Suprapubic skin (tissue), 4 donors: ENCODE data around the gene DNAI7.

Experiments used
- POLR2A ChIP-seq, 2 donors: fragments of 450-650 bp; IDR thresholded peaks; one replicate each; pipeline ENCODE4 v1.6.1; 2017; ENCODE audit warnings: antibody characterized with exemption in 2 of 2, mild to moderate bottlenecking in 2 of 2, moderate library complexity in 2 of 2
- POLR2AphosphoS5 ChIP-seq, 3 donors: sonication (generic); formaldehyde crosslinking; IDR thresholded peaks; one replicate each; pipeline ENCODE4 v1.6.1; 2017; ENCODE audit warnings: antibody characterized with exemption in 3 of 3
- TF ChIP-seq, protein P1 (sequence below), 2 donors: fragments of 200-600 bp in 1 of 2; fragments of 450-650 bp in 1 of 2; sonication (generic) in 1 of 2; IDR thresholded peaks; one replicate each; pipeline ENCODE4 v1.5.1; 2016 to 2019; ENCODE audit warnings: antibody characterized with exemption in 2 of 2, mild to moderate bottlenecking in 1 of 2, moderate library complexity in 1 of 2

DNA sequence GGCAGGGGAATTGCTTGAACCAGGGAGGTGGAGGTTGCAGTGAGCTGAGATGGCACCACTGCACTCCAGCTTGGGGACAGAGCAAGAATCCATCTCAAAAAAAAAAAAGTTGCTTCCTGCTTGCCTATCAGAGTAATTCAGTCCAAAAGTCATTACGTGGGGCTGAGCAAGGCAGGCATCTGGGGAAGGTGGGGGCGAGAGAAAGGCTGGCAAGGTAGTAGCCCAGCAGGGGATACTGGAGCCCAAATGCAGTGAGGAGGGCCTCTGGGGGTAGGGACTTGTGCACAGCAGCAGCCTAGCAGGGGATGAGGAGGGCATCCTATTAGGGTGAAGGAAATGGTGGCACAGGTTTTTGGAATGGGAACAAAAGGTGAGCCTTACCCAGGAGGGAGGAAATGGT is 7.2 kb upstream of the DNAI7 start:
- TF ChIP-seq POLR2AphosphoS5 (IDR thresholded peaks at IDR 0.05) (no peak), POLR2A (IDR thresholded peaks at IDR 0.05) (no peak)
- TF ChIP-seq, protein P1, sequence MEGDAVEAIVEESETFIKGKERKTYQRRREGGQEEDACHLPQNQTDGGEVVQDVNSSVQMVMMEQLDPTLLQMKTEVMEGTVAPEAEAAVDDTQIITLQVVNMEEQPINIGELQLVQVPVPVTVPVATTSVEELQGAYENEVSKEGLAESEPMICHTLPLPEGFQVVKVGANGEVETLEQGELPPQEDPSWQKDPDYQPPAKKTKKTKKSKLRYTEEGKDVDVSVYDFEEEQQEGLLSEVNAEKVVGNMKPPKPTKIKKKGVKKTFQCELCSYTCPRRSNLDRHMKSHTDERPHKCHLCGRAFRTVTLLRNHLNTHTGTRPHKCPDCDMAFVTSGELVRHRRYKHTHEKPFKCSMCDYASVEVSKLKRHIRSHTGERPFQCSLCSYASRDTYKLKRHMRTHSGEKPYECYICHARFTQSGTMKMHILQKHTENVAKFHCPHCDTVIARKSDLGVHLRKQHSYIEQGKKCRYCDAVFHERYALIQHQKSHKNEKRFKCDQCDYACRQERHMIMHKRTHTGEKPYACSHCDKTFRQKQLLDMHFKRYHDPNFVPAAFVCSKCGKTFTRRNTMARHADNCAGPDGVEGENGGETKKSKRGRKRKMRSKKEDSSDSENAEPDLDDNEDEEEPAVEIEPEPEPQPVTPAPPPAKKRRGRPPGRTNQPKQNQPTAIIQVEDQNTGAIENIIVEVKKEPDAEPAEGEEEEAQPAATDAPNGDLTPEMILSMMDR (IDR thresholded peaks at IDR 0.05): no peak
